ENCODE measurements around the gene BNIPL.

Gene BNIPL

DNA sequence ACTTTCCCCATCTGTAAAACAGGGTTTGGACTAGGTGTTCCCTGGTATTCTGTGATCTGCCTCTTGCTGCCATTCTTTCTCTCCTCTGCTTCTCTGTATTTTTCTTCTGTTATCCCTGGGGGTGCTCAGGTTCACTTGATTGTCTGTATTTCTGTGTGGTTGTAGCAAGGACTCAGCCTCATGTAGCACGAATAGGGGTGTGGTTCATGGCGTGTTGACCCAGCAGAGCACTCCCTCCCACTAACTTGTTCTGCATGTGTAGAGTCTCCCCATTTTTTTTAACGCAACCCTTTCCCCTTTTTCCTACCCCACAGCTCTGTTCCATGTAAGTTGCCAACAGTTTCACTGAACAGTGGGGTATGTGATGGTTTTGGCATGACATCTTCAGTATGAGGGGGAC, 1.2 kb upstream of the BNIPL start:
- H3K9me2 ChIP-seq (replicated peaks; ENCODE audit: insufficient read depth, low read length): no peaks in the 10 kb centered on the region
- H3K9me3 ChIP-seq (ENCODE audit: insufficient read depth, low read length): no peaks in the 10 kb centered on the region
- no peak overlapping the region for H3K4me2 ChIP-seq (ENCODE audit: low read depth, low read length, poor library complexity, severe bottlenecking)
- H2AFZ ChIP-seq (ENCODE audit: low read depth, low read length, severe bottlenecking): no peak overlapping the region
- H4K20me1 ChIP-seq (ENCODE audit: low read depth, low read length): no peaks in the 10 kb centered on the region
- no peaks in the 10 kb centered on the region for H3K27me3 ChIP-seq (ENCODE audit: low read length)
- no peaks in the 10 kb centered on the region for H3K36me3 ChIP-seq (ENCODE audit: low read length)
- H3K4me3 ChIP-seq (ENCODE audit: insufficient read depth, low read length, poor library complexity, severe bottlenecking): no peak overlapping the region
- no peak for TF ChIP-seq EZH2phosphoT487 (conservative IDR thresholded peaks at IDR 0.05; ENCODE audit: low read length)
- TF ChIP-seq, protein P1, sequence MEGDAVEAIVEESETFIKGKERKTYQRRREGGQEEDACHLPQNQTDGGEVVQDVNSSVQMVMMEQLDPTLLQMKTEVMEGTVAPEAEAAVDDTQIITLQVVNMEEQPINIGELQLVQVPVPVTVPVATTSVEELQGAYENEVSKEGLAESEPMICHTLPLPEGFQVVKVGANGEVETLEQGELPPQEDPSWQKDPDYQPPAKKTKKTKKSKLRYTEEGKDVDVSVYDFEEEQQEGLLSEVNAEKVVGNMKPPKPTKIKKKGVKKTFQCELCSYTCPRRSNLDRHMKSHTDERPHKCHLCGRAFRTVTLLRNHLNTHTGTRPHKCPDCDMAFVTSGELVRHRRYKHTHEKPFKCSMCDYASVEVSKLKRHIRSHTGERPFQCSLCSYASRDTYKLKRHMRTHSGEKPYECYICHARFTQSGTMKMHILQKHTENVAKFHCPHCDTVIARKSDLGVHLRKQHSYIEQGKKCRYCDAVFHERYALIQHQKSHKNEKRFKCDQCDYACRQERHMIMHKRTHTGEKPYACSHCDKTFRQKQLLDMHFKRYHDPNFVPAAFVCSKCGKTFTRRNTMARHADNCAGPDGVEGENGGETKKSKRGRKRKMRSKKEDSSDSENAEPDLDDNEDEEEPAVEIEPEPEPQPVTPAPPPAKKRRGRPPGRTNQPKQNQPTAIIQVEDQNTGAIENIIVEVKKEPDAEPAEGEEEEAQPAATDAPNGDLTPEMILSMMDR (IDR thresholded peaks at IDR 0.05; ENCODE audit: insufficient read depth, low read length, poor library complexity, severe bottlenecking): no peak
- no peaks in the 10 kb centered on the region for H3K79me2 ChIP-seq (ENCODE audit: insufficient read depth, low read length)
- no peak overlapping the region for H3K9ac ChIP-seq (ENCODE audit: low read length)
- H3F3A ChIP-seq (ENCODE audit: insufficient read depth): no peaks in the 10 kb centered on the region
- no peak overlapping the region for H3K27ac ChIP-seq (ENCODE audit: low read depth, low read length)

DNA sequence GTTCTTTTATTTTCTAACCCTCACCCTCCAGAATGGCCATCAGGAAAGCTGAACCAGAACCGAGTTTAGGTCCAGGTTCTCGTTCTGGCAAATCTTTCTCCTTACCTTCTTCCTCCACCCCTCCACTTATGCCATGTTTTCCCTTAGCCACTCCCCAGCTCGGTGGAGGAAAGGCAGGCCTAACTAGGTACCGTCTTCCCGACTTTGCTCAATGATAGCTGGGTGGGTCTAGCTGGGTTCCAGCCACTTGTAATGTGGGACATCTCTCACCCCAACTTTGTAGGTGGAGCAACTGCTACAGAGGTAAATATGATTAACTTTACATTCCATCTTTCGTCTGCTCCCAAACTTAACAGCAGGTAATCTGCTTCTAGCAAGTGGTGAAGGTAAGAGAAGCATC, 646 bp downstream of the BNIPL start:
- Histone ChIP-seq H3K4me2 (ENCODE audit: low read depth, low read length, poor library complexity, severe bottlenecking) (no peak overlapping the region), H3K27ac (ENCODE audit: low read depth, low read length) (no peak overlapping the region), H4K20me1 (ENCODE audit: low read depth, low read length) (no peaks in the 10 kb centered on the region), H3K27me3 (ENCODE audit: low read length) (no peaks in the 10 kb centered on the region), H3K9me3 (ENCODE audit: insufficient read depth, low read length) (no peaks in the 10 kb centered on the region), H3K79me2 (ENCODE audit: insufficient read depth, low read length) (no peaks in the 10 kb centered on the region), H3K9ac (ENCODE audit: low read length) (no peak overlapping the region), H2AFZ (ENCODE audit: low read depth, low read length, severe bottlenecking) (no peak overlapping the region), H3K36me3 (ENCODE audit: low read length) (no peaks in the 10 kb centered on the region), H3F3A (ENCODE audit: insufficient read depth) (no peaks in the 10 kb centered on the region), H3K4me3 (ENCODE audit: insufficient read depth, low read length, poor library complexity, severe bottlenecking) (no peak overlapping the region), H3K9me2 (replicated peaks; ENCODE audit: insufficient read depth, low read length) (no peaks in the 10 kb centered on the region)
- TF ChIP-seq, protein P1 (IDR thresholded peaks at IDR 0.05; ENCODE audit: insufficient read depth, low read length, poor library complexity, severe bottlenecking): no peak
- no peak for TF ChIP-seq EZH2phosphoT487 (conservative IDR thresholded peaks at IDR 0.05; ENCODE audit: low read length)

DNA sequence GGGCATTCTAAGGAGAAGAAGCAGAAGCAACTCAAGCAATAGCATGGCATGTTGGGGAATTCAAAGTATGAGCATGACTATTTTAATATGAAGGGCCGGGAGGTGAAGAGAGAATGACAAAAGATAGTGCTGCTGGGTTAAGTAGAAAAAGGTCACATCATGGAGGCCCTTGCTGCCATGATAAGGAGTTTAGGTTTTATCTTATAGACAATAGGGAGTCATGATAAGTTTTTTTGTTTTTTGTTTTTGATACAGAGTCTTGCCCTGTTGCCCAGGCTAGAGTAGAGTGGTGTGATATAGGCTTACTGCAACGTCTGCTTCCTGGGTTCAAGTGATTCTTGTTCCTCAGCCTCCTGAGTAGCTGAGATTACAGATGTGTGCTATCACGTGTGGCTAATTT, 3.1 kb downstream of the BNIPL start:
- Histone ChIP-seq H3K4me2 (ENCODE audit: low read depth, low read length, poor library complexity, severe bottlenecking) (no peak overlapping the region), H3K9me2 (replicated peaks; ENCODE audit: insufficient read depth, low read length) (no peaks in the 10 kb centered on the region)

More for the DNA sequence above, 3.1 kb downstream of the BNIPL start:
- Histone ChIP-seq H3K27ac (ENCODE audit: low read depth, low read length) (no peak overlapping the region), H4K20me1 (ENCODE audit: low read depth, low read length) (no peaks in the 10 kb centered on the region), H3F3A (ENCODE audit: insufficient read depth) (no peaks in the 10 kb centered on the region), H3K9me3 (ENCODE audit: insufficient read depth, low read length) (no peaks in the 10 kb centered on the region), H3K4me3 (ENCODE audit: insufficient read depth, low read length, poor library complexity, severe bottlenecking) (no peak overlapping the region), H3K36me3 (ENCODE audit: low read length) (no peaks in the 10 kb centered on the region), H3K79me2 (ENCODE audit: insufficient read depth, low read length) (no peaks in the 10 kb centered on the region), H2AFZ (ENCODE audit: low read depth, low read length, severe bottlenecking) (no peak overlapping the region), H3K27me3 (ENCODE audit: low read length) (no peaks in the 10 kb centered on the region), H3K9ac (ENCODE audit: low read length) (no peak overlapping the region)
- TF ChIP-seq, protein P1 (IDR thresholded peaks at IDR 0.05; ENCODE audit: insufficient read depth, low read length, poor library complexity, severe bottlenecking): no peak
- TF ChIP-seq EZH2phosphoT487 (conservative IDR thresholded peaks at IDR 0.05; ENCODE audit: low read length): no peak

Data from SU-DHL-6 (cell line).